ENCODE measurements around the gene ARID5B.

The ARID5B gene

DNA sequence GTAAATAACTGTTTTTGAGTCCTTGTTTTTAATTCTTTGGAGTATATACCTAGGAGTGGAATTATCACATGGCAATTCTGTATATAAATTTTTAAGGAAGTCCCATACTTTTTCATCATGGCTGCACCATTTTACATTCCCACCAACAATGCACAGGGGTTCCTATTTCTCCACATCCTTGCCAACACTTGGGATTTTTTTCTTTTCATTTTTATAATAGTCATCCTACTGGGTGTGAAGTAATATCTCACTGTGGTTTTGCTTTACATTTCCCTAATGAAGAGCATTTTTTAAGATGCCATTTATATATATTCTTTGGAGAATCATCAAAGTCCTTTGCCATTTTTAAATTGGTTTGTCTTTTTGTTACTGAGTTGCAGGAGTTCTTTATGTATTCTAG is 89.7 kb downstream of the ARID5B start:
- DNase-seq (ENCODE audit: low spot score), result no peak

DNA sequence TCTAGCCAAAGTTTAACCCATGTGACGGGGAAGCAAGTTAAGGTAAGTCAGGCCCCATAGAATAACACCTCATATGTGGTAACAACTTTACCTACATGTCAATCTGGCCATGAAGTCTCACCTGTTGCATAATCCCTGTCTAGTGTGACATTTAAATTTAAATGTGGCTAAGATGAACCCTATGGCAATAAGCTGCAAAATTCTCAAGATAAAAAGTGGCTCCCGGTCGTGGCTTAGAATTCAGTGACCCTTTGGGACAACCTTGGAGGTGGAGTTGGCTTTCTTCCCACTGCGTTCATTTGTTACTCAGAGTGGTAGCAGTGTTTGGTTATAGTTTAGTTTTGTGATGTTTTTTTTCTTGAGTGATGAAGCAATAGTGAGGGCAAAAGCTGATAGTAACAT is 90.6 kb downstream of the ARID5B start:
- DNase-seq (ENCODE audit: low spot score), result no peak

DNA sequence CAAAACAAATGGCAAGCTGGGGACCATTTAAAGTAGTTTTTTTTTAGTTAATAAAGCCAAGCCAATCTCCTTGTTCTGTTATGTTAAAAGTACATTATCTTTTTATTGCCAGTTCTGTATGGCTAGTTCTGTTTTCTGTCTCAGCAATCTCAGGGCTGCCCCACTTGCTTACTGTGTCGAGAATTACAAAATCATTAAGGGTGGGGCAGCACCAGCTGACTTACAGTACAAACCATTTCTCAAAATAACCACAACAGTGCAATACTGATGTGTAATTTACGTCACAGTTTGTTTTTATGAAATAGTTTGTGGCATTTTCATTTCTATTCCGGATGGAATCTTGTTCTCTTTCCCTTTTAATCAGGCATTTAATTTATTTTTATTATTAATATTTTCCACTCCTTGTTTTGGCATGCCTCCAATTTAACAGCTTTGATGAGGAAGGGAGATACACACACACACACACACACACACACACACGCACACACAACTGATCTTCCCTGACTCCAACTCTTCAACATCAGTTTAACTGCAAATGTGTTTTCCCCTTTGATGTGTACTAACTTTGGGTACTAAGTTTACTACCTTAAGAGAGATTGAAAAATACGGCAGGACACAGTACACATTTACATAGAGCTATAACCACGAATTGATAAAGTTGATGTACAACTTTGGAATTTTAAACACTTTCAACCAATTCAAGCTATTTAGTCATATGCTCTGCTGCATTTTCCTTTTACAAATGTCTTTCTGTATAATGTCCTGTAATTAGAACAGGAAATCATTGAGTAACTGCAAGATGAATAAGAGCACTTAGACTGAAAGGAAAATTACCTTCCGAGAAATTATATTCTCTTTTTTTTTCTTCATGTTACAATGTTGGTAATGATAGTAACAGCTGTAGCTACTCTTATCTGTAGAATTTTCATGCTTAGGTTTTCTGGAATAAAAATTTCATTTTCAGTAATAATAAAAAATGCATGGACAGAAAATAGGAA is 91.5 kb downstream of the ARID5B start:
- DNase-seq (ENCODE audit: low spot score), result no peak

DNA sequence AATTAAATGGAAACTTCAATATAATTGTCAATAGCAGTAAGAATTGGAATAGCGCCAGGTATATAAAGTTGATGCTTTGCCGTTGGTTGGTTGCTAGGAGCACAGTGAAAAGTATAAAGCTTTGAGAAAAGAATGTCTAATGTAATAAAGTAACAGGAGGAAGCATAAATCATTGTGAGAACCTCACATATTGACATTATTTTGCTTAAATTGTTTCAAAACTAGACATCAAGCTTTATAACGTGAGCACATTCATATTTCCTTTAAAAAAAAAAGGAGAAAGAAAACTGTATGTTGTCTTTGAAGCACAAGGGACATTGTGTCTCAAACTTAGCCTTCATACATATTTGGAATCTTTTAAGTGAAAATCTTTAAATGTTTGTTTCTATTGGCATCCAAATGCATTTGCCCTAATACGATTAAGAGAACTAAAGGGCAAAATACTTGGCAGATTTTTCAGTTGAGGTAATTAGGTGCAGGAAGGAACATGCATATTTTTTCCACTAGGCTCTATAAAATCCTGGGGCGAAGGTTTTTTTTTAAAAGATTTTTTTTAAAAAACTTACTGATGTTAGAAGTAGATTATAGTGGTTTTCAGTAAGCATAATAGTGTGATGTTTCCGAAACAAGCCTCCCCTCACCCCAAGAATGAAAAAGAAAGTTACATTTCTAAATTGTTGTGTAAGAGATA is 92.4 kb downstream of the ARID5B start:
- DNase-seq (ENCODE audit: low spot score), result no peak

DNA sequence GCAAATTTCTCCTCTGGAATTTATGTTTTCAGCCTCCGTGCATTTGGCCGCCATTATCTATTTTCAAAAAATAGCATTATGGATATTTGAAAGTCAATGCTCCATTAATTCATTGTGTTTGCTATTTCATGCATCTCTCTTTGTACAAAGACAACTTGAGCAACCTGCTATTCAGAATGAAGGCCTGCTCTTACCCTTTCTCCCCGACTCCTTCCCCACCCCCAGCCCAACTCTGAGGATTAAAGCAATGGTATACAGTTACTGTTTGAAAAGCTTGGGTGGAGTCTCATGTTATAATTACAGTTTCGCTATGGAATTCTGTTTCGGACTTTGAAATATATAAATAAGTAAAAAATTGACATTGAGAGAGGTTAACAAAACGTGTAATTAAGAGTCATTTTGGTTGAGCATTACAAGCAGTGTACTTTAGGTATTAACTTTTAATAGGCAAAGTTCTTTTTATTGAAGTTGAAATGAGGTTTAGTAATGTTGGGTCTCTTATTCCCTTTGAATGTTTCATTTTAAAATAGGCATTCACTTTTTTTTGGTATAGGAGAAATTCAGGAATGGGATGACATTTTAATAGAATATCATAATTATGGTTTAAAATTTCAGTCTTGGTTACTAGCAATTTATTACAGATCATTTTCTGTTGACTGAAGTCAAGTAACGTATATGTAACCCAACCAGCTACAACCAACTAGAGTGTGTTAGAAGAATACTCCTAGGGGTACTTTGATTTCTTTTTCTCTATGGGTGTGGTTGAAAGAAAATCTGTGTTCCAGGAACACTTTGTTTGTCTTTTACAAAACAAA is 93.1 kb downstream of the ARID5B start:
- DNase-seq (ENCODE audit: low spot score), result no peak

DNA sequence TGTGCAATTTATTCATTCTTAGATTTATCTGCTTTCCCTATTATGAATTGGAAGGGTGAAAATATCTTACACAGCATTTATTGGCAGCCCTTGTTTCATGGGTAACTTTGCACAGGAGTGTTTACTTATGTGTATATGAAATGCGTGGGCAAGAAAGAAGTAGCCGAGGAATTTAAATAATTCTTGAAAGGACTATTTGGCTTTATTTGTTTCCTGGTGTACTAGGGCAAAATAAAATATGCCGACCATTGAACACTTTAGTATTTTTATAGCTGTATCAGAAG is 93.7 kb downstream of the ARID5B start:
- no peak for DNase-seq (ENCODE audit: low spot score)

DNA sequence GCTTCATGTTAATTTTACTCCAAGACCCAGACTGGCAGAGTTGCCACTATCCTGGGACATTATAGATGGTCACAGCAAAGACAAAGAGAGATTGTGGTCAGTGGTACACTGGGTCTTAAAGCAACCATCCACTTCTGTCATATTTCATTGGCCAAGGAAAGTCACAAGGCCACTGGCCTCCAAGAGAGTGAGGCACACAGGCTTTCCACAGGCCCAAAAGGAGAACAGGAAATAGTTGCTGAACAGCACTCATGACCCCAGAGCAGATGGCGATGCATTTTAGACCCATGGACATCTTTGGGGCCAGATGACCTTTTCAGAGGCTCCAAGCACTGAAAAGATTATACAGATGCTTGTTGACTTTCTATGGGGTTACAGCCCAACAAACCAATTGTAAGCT is 97.4 kb downstream of the ARID5B start:
- no peak for DNase-seq (ENCODE audit: low spot score)

DNA sequence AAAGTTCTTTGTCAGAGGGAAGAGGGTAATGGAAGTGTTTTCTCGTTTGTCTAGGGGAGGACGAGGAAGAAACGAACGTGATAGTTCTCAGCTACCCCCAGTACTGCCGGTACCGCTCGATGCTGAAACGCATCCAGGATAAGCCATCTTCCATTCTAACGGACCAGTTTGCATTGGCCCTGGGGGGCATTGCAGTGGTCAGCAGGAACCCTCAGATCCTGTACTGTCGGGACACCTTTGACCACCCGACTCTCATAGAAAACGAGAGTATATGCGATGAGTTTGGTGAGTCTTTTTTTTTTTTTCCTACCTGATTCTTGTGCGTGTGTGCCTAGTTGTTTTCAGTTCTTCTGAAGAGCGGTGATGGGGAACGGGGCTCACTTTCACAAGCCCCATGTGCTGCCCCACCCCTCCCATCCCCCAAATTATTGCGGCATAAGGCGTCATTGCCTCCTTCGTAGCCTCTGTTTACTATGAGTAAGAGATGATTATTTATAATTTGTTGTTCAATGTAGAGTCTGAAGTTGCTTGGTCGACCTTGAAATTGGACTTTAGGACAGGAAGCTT is 98.6 kb downstream of the ARID5B start:
- DNase-seq (ENCODE audit: low spot score), result no peak

DNA sequence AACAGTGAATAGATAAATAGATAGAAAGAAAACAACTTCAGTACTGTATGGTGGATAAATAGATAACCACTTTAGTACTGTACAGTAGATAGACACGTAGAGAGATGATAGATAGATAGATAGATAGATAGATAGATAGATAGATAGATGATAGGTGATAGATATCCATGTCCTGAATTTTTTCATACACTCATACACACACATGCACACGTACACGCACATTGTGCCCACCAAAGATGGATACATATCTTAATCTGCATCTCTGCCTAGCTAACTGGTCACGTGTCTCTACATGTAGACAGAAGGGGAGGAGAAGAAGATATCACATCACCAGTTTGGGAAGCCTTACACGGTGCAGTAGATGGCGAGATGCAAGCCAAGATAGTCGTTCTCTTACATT is 99.2 kb downstream of the ARID5B start:
- no peak for DNase-seq (ENCODE audit: low spot score)

DNA sequence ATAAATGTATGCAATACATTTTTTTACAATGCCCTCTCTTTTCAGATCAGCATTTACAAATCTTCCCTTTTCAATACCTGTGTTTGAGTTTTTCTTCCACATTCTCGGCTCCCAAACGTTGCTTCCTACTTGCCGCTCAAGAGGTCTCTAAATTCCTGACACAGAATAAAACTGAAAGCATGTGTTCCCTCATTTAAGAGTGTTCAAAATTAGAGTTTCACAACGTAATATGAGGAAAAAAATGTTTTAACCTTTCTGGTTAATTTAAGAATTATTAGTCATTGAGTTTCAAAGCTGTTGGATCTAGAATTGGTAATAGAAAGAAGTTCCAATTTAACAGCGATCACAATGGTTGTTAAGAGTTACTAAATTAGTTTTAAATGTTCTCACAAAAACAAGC is 100.4 kb downstream of the ARID5B start:
- no peak for DNase-seq (ENCODE audit: low spot score)

DNA sequence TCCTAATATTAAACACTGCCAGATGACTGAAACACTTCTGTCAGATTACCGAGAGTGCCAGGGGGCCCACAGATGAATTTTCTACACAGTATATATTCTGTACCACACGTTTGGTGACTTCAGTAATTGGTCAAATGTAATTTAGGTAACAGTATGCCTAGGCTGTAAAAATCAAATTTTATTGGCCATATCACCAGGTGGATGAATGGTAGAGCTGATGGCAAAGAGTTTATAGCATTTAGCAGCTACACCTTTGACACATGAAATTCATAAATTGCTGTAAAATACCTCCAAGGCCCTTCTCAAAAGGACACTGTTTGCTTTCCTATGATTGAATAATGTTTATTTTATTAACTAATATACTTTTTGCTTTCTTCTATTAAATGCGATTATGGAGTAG is 101.3 kb downstream of the ARID5B start:
- DNase-seq (ENCODE audit: low spot score), result no peak

DNA sequence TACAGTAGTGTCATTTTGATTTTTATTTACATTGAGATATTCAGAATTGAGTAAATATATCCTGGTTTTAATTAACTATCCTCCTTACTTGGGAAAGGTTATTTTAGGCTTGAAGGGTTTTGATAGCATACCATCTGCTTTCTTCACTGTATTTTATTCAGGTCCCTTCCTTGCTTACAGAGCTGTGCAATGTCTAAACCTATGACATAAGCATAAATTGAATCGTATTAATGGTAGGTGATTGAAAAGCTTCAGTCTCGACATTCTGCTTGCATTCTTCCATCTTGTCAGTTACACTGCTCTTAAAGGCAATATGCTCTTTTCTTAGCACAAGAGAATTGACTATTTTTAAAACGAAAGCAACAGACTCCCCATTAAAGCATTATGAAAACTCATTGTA is 102.5 kb downstream of the ARID5B start:
- no peak for DNase-seq (ENCODE audit: low spot score)

DNA sequence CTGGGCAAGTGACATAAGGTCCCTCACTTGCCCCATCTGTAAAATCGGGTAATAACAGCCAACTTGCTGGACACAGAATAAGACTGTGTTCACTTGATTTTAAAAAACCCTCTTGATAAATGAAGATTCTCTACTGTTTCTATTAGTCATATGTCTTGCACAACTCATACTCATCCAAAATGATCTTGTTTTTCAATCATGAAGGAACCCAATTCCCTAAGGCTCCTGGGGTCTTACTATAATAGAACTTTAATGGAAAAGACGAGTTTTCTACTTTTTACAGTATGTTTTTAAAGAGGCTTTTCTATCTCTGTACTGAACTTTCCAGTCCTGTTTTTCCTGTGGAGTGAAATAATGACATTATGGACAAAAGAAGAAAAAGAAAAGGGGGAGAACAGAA is 103.8 kb downstream of the ARID5B start:
- no peak for DNase-seq (ENCODE audit: low spot score)

DNA sequence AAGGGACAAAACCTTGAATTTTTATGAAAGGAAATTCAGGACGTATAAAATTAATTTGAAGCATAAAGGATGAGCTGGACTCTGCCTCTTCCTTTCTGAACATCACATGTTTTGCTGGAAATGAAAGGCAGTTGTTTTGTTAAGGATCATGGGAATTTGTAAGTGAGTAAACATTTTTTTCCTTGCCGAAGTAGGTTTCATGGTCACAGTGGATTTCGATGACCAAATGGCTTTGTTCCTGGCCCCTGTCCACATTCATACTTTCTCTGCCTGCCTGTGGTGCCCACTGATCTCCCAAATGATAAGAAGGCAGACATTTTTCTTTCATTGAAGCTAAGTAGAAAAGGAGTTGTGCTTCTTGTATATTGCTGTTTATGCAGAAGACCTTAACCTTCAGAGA is 104.2 kb downstream of the ARID5B start:
- DNase-seq (ENCODE audit: low spot score), result no peak

DNA sequence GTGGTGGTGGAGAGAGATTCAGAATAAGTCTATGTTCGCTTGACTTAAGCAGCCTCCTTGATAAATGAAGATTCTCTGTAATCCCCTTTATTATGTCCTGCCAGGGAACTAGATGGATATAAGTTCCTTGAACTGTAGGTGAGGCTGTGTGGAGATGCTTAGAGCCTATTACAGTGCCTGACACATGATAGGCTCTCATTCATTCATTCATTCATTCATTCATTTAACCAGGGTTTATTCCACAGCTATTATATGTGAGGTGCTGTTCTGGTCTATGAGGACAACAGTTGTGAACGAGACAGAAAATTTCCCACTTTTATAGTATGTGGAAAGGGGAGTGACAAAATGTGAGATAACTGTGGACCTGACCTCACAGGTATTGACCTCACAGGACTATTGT is 105.6 kb downstream of the ARID5B start:
- DNase-seq (ENCODE audit: low spot score), result no peak

DNA sequence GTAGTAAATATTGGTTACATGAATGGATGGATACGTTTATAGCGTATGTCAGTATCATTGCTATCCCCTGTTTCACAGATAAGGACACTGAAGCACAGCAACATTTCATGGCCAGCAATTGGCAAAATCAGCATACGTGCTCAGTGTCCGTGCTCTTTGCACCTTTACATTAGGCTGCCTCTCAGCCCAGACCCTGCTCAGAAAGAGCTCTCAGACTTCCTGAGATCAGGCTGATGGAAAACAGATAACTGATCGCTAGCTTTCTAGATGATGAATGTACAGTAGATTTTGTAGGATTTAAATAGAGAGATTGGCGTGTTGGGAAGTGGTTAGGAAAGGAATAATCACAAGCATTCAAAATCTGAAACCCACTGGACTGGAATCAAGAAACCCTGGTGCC is 106.7 kb downstream of the ARID5B start:
- no peak for DNase-seq (ENCODE audit: low spot score)

DNA sequence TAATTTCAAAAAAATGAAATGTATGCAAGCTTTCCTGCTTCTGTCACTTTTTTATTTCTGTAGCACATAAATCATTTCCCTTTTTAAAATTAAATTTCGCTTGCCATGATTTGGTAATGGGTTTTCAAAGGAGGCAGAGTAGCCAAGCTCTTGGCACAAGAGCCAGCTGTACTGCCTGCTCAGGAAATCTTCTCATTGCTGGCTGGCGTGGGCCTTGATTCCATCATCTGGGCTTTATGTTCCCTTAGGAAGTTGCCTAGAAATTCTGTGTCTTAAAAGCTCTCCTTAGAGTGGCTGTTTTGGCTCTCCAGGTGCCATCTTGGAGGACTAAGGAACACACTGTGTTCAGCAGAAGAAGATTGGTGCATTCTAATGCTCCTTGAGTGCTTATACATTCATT is 107.4 kb downstream of the ARID5B start:
- DNase-seq (ENCODE audit: low spot score), result no peak

DNA sequence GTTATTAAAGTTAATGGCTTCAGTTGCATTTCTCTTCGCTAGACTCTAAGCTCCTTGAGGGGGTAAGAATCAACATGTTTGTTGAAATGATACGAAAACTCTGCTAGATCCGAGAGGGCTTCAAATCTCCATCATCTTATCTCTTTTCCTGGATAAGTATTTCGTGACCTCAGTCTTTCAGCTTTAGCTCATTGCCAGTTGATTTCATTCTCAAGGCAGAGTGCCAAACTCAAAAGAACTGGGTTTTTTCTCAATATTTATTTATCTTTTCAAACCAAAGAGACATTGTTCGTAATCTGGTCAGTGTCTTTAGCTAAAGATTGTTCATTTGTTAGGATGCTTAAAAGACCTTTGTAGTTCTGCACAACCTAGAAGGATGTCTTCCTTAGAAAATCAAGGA is 108.9 kb downstream of the ARID5B start:
- DNase-seq (ENCODE audit: low spot score), result no peak

DNA sequence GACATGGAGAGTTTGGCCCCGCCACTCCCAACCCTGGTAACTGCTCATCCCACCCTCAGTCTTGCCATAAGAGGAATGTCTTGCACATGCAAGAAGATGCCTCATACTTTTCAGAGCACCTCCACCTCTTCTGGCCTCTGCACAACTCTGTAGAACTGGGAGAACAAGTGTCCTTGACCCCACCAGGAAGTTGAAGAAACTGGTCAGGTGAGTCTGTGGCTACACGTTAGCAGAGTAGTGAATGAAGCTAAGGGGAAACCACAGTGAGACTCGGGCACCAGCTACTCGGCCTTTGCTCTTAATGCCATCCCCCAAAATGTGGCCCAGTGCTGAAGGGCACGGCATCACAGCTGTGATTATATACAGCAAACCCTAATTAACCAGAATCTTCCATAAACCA is 110.1 kb downstream of the ARID5B start:
- DNase-seq (ENCODE audit: low spot score), result no peak

DNA sequence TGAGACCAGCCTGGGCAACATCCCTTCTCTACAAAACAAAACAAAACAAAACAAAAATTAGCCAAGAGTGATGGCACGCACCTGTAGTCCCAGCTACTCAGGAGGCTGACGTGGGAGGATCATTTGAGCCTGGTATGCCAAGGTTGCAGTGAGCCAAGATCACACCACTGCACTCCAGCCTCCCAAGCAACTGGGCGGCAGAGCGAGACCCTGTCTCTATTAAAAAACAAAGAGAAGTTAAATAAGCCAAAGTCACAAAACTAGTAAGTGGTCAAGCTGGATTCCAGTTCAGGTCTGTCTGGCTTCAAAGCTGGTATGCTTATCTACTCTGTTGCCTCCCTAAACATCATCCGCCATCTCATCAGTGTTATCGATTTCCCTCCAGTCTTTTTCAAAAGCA is 110.8 kb downstream of the ARID5B start:
- no peak for DNase-seq (ENCODE audit: low spot score)

DNA sequence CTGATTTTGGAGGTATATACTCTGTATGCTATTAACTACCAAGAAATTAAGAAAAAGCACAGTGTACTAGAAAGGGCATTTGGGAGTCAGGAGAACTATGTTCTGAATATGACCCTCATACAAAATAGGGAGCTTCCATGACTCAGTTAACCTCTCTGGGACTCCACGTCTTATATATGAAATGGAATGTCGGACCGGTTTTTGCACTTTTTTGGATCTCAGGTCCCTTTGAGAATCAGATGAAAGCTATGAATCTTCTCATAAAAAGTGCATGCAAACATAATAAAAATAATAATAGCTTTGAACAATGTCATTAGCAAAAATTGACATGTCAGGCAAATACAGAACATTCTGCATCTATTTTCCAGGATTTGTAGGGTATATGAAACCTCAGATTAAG is 113.0 kb downstream of the ARID5B start:
- DNase-seq (ENCODE audit: low spot score), result no peak

DNA sequence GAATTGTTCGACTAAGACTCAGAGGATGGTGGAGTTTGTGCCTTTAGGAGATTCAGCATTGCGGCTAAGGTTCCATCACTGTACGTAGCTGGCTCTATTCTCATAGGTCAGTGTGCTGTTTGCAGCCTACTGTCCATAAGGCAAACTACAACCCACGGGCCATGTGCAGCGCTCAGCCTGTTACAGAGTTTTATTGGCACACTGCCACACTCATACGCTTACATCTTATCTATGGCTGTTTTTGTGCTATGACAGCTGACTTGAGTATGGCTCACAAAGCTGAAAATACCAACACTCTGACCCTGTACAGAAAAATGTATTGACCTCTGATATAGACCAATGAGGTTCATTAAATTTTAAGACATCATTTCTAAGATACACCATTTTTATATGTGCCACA is 114.5 kb downstream of the ARID5B start:
- DNase-seq (ENCODE audit: low spot score), result no peak
